Endothelial cell of umbilical vein (primary cell): ENCODE data around the gene ABR.

Source experiments
- CTCF ChIP-seq, 2 donors: IDR thresholded peaks; 1 replicate in 1 of 2; 2 replicates in 1 of 2; pipeline ENCODE4 v1.5.1; 2011; ENCODE audit warnings: low read length in 2 of 2, mild to moderate bottlenecking in 2 of 2, moderate library complexity in 2 of 2, control low read depth in 1 of 2, inconsistent platforms in 1 of 2, low read depth in 1 of 2; ENCODE audit not compliant: insufficient read depth in 1 of 2; ENCODE audit errors: extremely low read depth in 1 of 2
- EZH2 ChIP-seq: IDR thresholded peaks from 2 replicates; pipeline ENCODE4 v1.6.1; 2012; ENCODE audit warnings: borderline replicate concordance, low read depth, mild to moderate bottlenecking, moderate library complexity, low read length, inconsistent platforms; ENCODE audit not compliant: severe bottlenecking
- FOS ChIP-seq: IDR thresholded peaks from 2 replicates; pipeline ENCODE4 v1.6.1; 2011; ENCODE audit warnings: mild to moderate bottlenecking, low read length, moderate library complexity, borderline replicate concordance; ENCODE audit not compliant: insufficient read depth
- POLR2AphosphoS5 ChIP-seq: IDR thresholded peaks from 2 replicates; pipeline ENCODE4 v1.6.1; 2012; ENCODE audit warnings: low read depth, mild to moderate bottlenecking, control low read depth, low read length, moderate library complexity; ENCODE audit not compliant: insufficient read depth

- TF ChIP-seq EZH2 (no peak), FOS (no peak), CTCF (IDR thresholded peaks at IDR 0.05; ENCODE audit: extremely low read depth in 1 of 2, insufficient read depth in 1 of 2, low read depth in 1 of 2, low read length in 2 of 2) (no peak), POLR2AphosphoS5 (no peak)
Measured at GRCh38 chr17:1202291-1202690, 22.5 kb upstream of the ABR start.
